ENCODE measurements around the gene MAD2L2.

DNA sequence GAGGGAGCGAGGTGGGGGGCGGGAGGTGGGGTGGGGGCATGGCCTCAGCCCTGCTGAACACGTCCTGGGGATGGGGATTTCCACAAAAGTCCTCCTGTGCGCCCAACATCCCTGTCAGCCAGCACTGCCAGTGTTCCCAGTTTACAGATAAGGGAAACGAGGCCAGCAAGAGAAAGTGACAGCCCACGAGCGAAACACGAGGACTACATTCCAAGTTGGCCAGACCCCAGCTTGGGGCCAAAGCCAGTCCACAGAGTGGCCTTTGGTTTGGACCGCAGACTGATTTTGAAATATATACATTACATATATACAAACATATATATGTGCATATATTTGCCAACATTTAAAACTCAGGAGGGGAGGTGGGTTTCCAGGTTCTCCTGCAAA lies 31.7 kb downstream of the MAD2L2 start:
- TF ChIP-seq, protein P1, sequence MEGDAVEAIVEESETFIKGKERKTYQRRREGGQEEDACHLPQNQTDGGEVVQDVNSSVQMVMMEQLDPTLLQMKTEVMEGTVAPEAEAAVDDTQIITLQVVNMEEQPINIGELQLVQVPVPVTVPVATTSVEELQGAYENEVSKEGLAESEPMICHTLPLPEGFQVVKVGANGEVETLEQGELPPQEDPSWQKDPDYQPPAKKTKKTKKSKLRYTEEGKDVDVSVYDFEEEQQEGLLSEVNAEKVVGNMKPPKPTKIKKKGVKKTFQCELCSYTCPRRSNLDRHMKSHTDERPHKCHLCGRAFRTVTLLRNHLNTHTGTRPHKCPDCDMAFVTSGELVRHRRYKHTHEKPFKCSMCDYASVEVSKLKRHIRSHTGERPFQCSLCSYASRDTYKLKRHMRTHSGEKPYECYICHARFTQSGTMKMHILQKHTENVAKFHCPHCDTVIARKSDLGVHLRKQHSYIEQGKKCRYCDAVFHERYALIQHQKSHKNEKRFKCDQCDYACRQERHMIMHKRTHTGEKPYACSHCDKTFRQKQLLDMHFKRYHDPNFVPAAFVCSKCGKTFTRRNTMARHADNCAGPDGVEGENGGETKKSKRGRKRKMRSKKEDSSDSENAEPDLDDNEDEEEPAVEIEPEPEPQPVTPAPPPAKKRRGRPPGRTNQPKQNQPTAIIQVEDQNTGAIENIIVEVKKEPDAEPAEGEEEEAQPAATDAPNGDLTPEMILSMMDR (IDR thresholded peaks at IDR 0.05) = no peak
- TF ChIP-seq POLR2A (IDR thresholded peaks at IDR 0.05) (no peak), EP300 (IDR thresholded peaks at IDR 0.05) (no peak)

Measured in ovary (tissue), 3 donors.